ENCODE data around the gene PLIN3. TPM values are rescaled to one million over a fixed set of nuclear protein-coding genes. Genes with fewer than 3 reads are reported as not detected.

The PLIN3 gene
- total and polyA plus RNA-seq, 2 of the 8 experiments (the other 6 are each of a cell fraction or from before 2014, with no cell fraction given) = 60.7 to 61.5 TPM

GRCh38 chr19:4861147-4861546, 6.3 kb downstream of the PLIN3 start:
- FAIRE-seq (no peak), DNase-seq (ENCODE audit: low read depth in 1 of 2, low spot score in 2 of 2) (no peak)
- no peak overlapping the region for H3K56ac ChIP-seq (replicated peaks; ENCODE audit: insufficient read length, low read depth, low read length)
- H3K36me3 ChIP-seq (ENCODE audit: control insufficient read depth in 2 of 4, insufficient read depth in 4 of 4, low read length in 3 of 4) = peaks cover 5 to 24% (median 7%) of the 10 kb centered on the region in 4 experiments; a peak in 7 of 8 replicates
- no peak overlapping the region for H2AFZ ChIP-seq (ENCODE audit: low read length)
- no peak overlapping the region for H3K27ac ChIP-seq (ENCODE audit: low read depth, low read length)
- no peak overlapping the region for H2AK5ac ChIP-seq (ENCODE audit: low read depth, low read length)
- POLR2A ChIA-PET (ENCODE audit: partially characterized antibody) = interaction anchor here (1.3 kb wide), 1 partner anchor 10 kb away, joined by 3 read pairs; no protein-coding TSS in a partner anchor
- H3K4me1 ChIP-seq (replicated peaks in 1 of 4; ENCODE audit: control insufficient read depth in 3 of 4, insufficient read depth in 4 of 4, low read length in 3 of 4) = no peaks in the 10 kb centered on the region; a peak in 1 of 7 replicates
- H3K23ac ChIP-seq (ENCODE audit: insufficient read length) = no peak overlapping the region
- H3K79me2 ChIP-seq (ENCODE audit: control insufficient read depth in 1 of 2, insufficient read depth in 2 of 2, low read length in 2 of 2) = peaks cover 0 to under 1% of the 10 kb centered on the region in 2 experiments; a peak in 1 of 4 replicates
- no peaks in the 10 kb centered on the region for H3K27me3 ChIP-seq (replicated peaks in 1 of 4; ENCODE audit: control insufficient read depth in 3 of 4, extremely low read depth in 1 of 4, insufficient read depth in 3 of 4, low read length in 3 of 4)
- H3K14ac ChIP-seq (ENCODE audit: insufficient read length) = no peak overlapping the region
- no peak overlapping the region for H4K8ac ChIP-seq (ENCODE audit: extremely low read depth, insufficient read depth, low read length)
- H3K23me2 ChIP-seq (ENCODE audit: low read depth, low read length) = no peaks in the 10 kb centered on the region
- H3K9ac ChIP-seq (replicated peaks in 1 of 4; ENCODE audit: extremely low read depth in 1 of 4, low read depth in 3 of 4, low read length in 3 of 4) = no peak overlapping the region
- H2BK15ac ChIP-seq (ENCODE audit: low read length) = no peak overlapping the region
- H2BK120ac ChIP-seq (replicated peaks; ENCODE audit: low read depth, low read length) = no peak overlapping the region
- 88% methylated on average over 10 of the region's 10 CpGs; no CpG with 5 or more reads in 1 of the 2 experiments for WGBS, 2 experiments (ENCODE audit: extremely low coverage in 1 of 2, insufficient coverage in 1 of 2, insufficient read length in 1 of 2, insufficient replicate concordance in 2 of 2, low coverage in 1 of 2, low lambda C conversion rate in 2 of 2, missing lambda C conversion rate in 1 of 2)
- H3K4me2 ChIP-seq (ENCODE audit: insufficient read depth in 1 of 2, low read depth in 2 of 2, low read length in 2 of 2) = no peak overlapping the region
- H3K18ac ChIP-seq (ENCODE audit: extremely low read depth, low read length) = no peak overlapping the region
- no peak overlapping the region for H3K4me3 ChIP-seq (ENCODE audit: extremely low read depth in 1 of 4, insufficient read depth in 2 of 4, low read depth in 3 of 4, low read length in 4 of 4)
- H4K91ac ChIP-seq (replicated peaks; ENCODE audit: insufficient read length, low read length) = no peak overlapping the region
- H2BK5ac ChIP-seq (ENCODE audit: low read depth, low read length) = no peak overlapping the region
- H3K9me3 ChIP-seq (ENCODE audit: insufficient read depth in 2 of 2, low read depth in 1 of 2, low read length in 1 of 2) = no peaks in the 10 kb centered on the region
- H4K5ac ChIP-seq (ENCODE audit: insufficient read length, low read depth, low read length) = no peak overlapping the region
- H4K20me1 ChIP-seq (replicated peaks in 1 of 2; ENCODE audit: control insufficient read depth in 1 of 2, insufficient read depth in 2 of 2, low read length in 2 of 2) = peaks cover 0 to 8% of the 10 kb centered on the region in 2 experiments
- H2BK12ac ChIP-seq (ENCODE audit: low read depth, low read length) = no peak overlapping the region
- no peak overlapping the region for H2BK20ac ChIP-seq (ENCODE audit: low read length)
- CTCF ChIA-PET (ENCODE audit: partially characterized antibody) = interaction anchor here (0.6 to 3.8 kb wide), 6 partner anchors 11 to 170 kb away, joined by 3 to 17 read pairs (median 4); no protein-coding TSS in a partner anchor
- H3K4ac ChIP-seq (replicated peaks; ENCODE audit: insufficient read length, low read depth, low read length) = no peak overlapping the region
- H3K79me1 ChIP-seq (ENCODE audit: low read depth, low read length) = no peaks in the 10 kb centered on the region; the same call in 1 of the 2 replicates
- no peak for TF ChIP-seq EZH2 (IDR thresholded peaks at IDR 0.05; ENCODE audit: low read depth, low read length, severe bottlenecking)
- no peak for TF ChIP-seq MAFK (IDR thresholded peaks at IDR 0.05; ENCODE audit: low read depth, low read length)
- TF ChIP-seq SIX5 (IDR thresholded peaks at IDR 0.05; ENCODE audit: low read depth, low read length) = no peak
- TF ChIP-seq, protein P1, sequence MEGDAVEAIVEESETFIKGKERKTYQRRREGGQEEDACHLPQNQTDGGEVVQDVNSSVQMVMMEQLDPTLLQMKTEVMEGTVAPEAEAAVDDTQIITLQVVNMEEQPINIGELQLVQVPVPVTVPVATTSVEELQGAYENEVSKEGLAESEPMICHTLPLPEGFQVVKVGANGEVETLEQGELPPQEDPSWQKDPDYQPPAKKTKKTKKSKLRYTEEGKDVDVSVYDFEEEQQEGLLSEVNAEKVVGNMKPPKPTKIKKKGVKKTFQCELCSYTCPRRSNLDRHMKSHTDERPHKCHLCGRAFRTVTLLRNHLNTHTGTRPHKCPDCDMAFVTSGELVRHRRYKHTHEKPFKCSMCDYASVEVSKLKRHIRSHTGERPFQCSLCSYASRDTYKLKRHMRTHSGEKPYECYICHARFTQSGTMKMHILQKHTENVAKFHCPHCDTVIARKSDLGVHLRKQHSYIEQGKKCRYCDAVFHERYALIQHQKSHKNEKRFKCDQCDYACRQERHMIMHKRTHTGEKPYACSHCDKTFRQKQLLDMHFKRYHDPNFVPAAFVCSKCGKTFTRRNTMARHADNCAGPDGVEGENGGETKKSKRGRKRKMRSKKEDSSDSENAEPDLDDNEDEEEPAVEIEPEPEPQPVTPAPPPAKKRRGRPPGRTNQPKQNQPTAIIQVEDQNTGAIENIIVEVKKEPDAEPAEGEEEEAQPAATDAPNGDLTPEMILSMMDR (IDR thresholded peaks at IDR 0.05; ENCODE audit: control extremely low read depth in 1 of 3, insufficient read depth in 1 of 3, low read depth in 1 of 3, low read length in 3 of 3) = no peak
- no peak for TF ChIP-seq CEBPB (IDR thresholded peaks at IDR 0.05; ENCODE audit: low read depth, low read length)
- no peak for TF ChIP-seq TBP (IDR thresholded peaks at IDR 0.05; ENCODE audit: low read depth, low read length)
- no peak for TF ChIP-seq POLR2AphosphoS5 (IDR thresholded peaks at IDR 0.05; ENCODE audit: low read depth, low read length)
- TF ChIP-seq TEAD4 (IDR thresholded peaks at IDR 0.05; ENCODE audit: low read depth, low read length) = no peak
- no peak for TF ChIP-seq RFX5 (IDR thresholded peaks at IDR 0.05; ENCODE audit: borderline replicate concordance, low read depth, low read length)
- TF ChIP-seq SUZ12 (IDR thresholded peaks at IDR 0.05; ENCODE audit: low read length) = no peak
- no peak for TF ChIP-seq HDAC6 (IDR thresholded peaks at IDR 0.05; ENCODE audit: low read depth, low read length)
- no peak for TF ChIP-seq RAD21 (IDR thresholded peaks at IDR 0.05 in 1 of 2, conservative IDR thresholded peaks at IDR 0.05 in 1 of 2; ENCODE audit: low read depth in 2 of 2, low read length in 2 of 2)
